MCF 10A (cell line): Measurements from ENCODE around the gene HOGA1. TPM values are rescaled to one million over a fixed set of nuclear protein-coding genes. Genes with fewer than 3 reads are reported as not detected.

ENCODE experiments used
- BruUV-seq: library from RNA; stranded (reverse); fragments of 400-500 nt; replicated peaks from 2 replicates; lab custom pipeline; 2021; lab: Mats Ljungman, UMichigan
- CTCF ChIA-PET: fragments of 300-600 bp; sonication (Branson Sonifier 250); formaldehyde crosslinking; extraction: SDS; loops from one replicate; lab custom pipeline; 2021; ENCODE audit warnings: antibody characterized with exemption, inconsistent platforms; lab: Yijun Ruan, JAX
- POLR2A ChIA-PET: fragments of 300-600, 350-650 bp; sonication (Branson Sonifier 250); formaldehyde crosslinking; extraction: SDS; loops from one replicate; lab custom pipeline; 2020; ENCODE audit warnings: antibody characterized with exemption, inconsistent platforms; lab: Yijun Ruan, JAX
- DNase-seq: peaks from one replicate; pipeline ENCODE4 v3.0.0-alpha.2; 2018; ENCODE audit not compliant: unreplicated experiment
- H3K27ac Mint-ChIP-seq: one replicate; pipeline ENCODE4 v1.8.0; 2022; ENCODE audit warnings: mild to moderate bottlenecking, low read depth, mixed read lengths; ENCODE audit not compliant: unreplicated experiment
- H3K27me3 Mint-ChIP-seq: one replicate; pipeline ENCODE4 v1.8.0; 2022; ENCODE audit warnings: mixed read lengths; ENCODE audit not compliant: insufficient read depth, unreplicated experiment
- H3K36me3 Mint-ChIP-seq: one replicate; pipeline ENCODE4 v1.8.0; 2022; ENCODE audit warnings: mild to moderate bottlenecking, moderate library complexity, mixed read lengths; ENCODE audit not compliant: insufficient read depth, unreplicated experiment
- H3K4me1 Mint-ChIP-seq: one replicate; pipeline ENCODE4 v1.8.0; 2022; ENCODE audit warnings: mixed read lengths; ENCODE audit not compliant: insufficient read depth, unreplicated experiment
- H3K4me3 Mint-ChIP-seq: one replicate; pipeline ENCODE4 v1.8.0; 2022; ENCODE audit warnings: mild to moderate bottlenecking, moderate library complexity, mixed read lengths; ENCODE audit not compliant: unreplicated experiment
- H3K9me3 Mint-ChIP-seq: one replicate; pipeline ENCODE4 v1.8.0; 2022; ENCODE audit warnings: mixed read lengths; ENCODE audit not compliant: unreplicated experiment
- intact Hi-C: fragments of 100-400 bp; cut with micrococcal nuclease; formaldehyde crosslinking; loops from 2 replicates; pipeline ENCODE4 v1.14.1; 2022
- total RNA-seq: library from RNA; stranded (reverse); gene quantifications from 2 replicates; pipeline ENCODE4 v1.2.3, GENCODE V29; 2022
- TF ChIP-seq, protein P1 (sequence below): fragments of 200-600 bp; IDR thresholded peaks from one replicate; pipeline ENCODE4 v1.8.0; 2022; ENCODE audit warnings: antibody characterized with exemption, mild to moderate bottlenecking; ENCODE audit not compliant: unreplicated experiment

HOGA1 gene
- total RNA-seq, 1 experiment from 2014 or later: 1.7 TPM

DNA sequence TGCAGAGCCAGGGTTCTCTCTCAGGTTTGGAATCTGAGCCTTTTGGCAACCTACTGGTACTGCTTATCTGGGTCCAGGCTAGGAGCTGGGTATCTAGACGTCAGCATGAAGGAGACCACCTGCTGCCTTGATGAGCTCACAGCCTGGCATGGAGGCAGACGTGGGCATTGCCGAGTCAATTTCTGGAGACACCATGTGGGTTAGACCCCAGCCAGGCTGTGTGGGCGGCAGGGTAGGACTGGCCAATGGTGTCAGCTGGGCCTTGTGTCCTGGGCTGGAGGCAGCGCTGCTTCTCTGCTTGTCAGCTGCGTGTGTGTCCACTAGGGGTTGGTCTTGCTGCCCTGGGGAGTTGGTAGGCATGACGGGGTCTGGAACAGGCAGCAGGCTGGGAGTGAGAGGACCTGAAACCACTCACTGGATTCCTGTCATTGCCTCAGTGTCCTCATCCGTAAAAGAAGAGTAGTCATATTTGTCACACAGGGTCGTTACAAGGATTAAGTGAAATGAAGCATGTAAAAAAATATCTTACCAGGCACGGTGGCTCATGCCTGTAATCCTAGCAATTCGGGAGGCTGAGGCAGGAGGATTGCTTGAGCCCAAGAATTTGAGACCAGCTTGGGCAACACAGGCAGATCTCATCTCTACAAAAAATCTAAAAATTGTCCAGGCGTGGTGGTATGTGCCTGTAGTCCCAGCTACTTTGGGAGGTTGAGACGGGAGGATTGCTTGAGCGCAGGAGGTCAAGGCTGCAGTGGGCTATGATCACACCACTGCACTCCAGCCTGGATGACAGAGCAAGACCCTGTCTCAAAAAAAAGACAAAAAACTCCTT, 43.3 kb upstream of the HOGA1 start:
- ChIA-PET CTCF (interaction anchor here (0.6 to 2.3 kb wide), 7 partner anchors 8 to 73 kb away, joined by 4 to 9 read pairs (median 5); partner anchors contain the start of genes MMS19 and UBTD1), POLR2A (interaction anchor here (0.6 to 2.8 kb wide), 6 partner anchors 9 to 701 kb away, joined by 3 to 35 read pairs (median 4); partner anchors contain the start of genes MMS19 and UBTD1)
- DNase-seq: no peak
- Mint-ChIP-seq H3K9me3 (no peaks in the 10 kb centered on the region), H3K36me3 (no peaks in the 10 kb centered on the region), H3K27ac (peak overlapping the region; percentile 59), H3K4me3 (no peak overlapping the region), H3K27me3 (no peaks in the 10 kb centered on the region), H3K4me1 (peaks cover 28% of the 10 kb centered on the region)
- no TSS peak for BruUV-seq
- TF ChIP-seq, protein P1, sequence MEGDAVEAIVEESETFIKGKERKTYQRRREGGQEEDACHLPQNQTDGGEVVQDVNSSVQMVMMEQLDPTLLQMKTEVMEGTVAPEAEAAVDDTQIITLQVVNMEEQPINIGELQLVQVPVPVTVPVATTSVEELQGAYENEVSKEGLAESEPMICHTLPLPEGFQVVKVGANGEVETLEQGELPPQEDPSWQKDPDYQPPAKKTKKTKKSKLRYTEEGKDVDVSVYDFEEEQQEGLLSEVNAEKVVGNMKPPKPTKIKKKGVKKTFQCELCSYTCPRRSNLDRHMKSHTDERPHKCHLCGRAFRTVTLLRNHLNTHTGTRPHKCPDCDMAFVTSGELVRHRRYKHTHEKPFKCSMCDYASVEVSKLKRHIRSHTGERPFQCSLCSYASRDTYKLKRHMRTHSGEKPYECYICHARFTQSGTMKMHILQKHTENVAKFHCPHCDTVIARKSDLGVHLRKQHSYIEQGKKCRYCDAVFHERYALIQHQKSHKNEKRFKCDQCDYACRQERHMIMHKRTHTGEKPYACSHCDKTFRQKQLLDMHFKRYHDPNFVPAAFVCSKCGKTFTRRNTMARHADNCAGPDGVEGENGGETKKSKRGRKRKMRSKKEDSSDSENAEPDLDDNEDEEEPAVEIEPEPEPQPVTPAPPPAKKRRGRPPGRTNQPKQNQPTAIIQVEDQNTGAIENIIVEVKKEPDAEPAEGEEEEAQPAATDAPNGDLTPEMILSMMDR: no peak
- intact Hi-C loops: no loop called here

DNA sequence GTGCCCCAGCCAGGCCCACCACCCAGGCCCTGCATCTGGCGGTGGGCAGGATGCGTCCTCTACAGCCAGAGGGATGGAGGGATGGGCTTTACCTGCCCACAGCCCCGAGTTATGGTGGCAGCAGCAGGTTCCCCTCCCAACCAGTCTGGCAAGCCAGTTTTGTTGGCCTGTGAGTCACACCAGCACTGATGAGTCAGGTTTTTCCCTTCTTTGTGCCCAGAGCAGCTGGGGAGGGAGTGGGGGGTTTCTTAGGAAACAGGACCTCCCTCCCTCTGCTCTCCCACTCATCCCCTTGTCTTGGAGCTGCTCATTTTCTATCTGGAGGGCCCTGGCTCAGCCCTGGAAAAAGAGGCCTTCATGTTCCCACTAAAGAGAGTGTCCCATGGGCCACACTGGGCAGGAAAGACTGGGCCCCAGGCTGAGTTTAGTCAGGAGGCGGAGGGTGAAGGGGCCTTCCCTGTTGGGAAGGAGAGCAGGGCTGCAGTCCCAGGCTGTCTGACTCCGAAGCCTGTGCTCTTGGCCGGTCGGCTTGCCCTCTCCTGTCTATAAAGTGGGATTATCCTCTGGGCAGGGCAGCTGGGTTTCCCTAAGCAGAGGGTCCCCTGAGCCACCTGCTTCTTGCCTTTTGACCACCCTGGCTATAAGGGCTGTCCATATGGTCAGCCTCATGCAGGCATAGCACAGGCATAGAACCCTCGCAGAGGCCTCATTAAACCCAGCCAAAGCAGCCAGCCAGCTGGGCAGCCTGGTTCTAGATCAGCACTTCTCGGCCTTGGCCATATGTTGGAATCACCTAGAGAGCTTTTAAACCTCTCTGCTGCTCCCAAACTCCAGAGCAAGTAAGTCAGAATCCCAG, 41.8 kb upstream of the HOGA1 start:
- no TSS peak for BruUV-seq
- H3K4me3 Mint-ChIP-seq: peak overlapping the region; percentile 56
- ChIA-PET POLR2A (interaction anchor here (0.5 to 2.8 kb wide), 11 partner anchors 24 to 209 kb away, joined by 3 to 35 read pairs (median 3); partner anchors contain the start of genes MMS19 and UBTD1), CTCF (interaction anchor here (0.6 to 2.3 kb wide), 11 partner anchors 9 to 118 kb away, joined by 3 to 9 read pairs (median 4); no protein-coding TSS in a partner anchor)
- peak; percentile 93 for DNase-seq
- intact Hi-C loops: no loop called here
- TF ChIP-seq, protein P1: no peak
- H3K4me1 Mint-ChIP-seq: peaks cover 28% of the 10 kb centered on the region
- no peaks in the 10 kb centered on the region for H3K27me3 Mint-ChIP-seq
- no peaks in the 10 kb centered on the region for H3K36me3 Mint-ChIP-seq
- H3K27ac Mint-ChIP-seq: peak overlapping the region; percentile 73
- H3K9me3 Mint-ChIP-seq: no peaks in the 10 kb centered on the region

DNA sequence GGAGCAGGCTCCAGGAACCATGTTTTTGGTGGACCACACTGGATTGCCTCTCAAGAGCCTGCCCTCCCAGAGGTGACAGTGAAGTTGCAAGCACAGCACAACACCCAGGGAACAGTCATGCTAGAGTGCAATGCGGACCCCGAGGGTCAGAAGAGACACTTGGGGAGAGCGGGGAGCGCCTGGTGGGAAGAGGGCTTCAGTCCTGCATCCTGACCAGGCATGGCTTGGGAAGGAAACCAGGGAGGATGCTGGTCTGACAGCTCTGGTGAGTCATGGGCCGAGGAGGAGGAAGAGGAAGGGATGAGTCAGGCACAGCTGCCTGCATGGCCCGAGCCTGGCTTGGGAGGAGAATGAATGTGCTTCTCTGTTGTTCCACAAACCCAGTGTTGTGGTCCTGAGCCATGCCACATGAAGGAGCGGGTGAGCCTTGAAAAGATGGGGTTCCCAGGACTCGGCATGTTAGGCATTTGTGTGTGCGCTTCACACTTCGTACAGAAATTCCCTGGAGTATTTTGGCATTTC, 41.1 kb upstream of the HOGA1 start:
- Mint-ChIP-seq H3K4me1 (peaks cover 28% of the 10 kb centered on the region), H3K27ac (peak overlapping the region; percentile 73), H3K27me3 (no peaks in the 10 kb centered on the region), H3K9me3 (no peaks in the 10 kb centered on the region), H3K4me3 (no peak overlapping the region), H3K36me3 (no peaks in the 10 kb centered on the region)
- CTCF ChIA-PET: interaction anchor here (0.7 to 2.3 kb wide), 6 partner anchors 9 to 76 kb away, joined by 3 to 7 read pairs (median 4); no protein-coding TSS in a partner anchor
- POLR2A ChIA-PET: interaction anchor here (0.6 to 2.8 kb wide), 7 partner anchors 41 to 77 kb away, joined by 3 to 35 read pairs (median 3); partner anchors contain the start of genes MMS19 and UBTD1
- peak; percentile 95 for DNase-seq
- TF ChIP-seq, protein P1: no peak
- intact Hi-C loops: no loop called here
- no TSS peak for BruUV-seq
